ENCODE measurements around the gene DVL2. TPM values are rescaled to one million over a fixed set of nuclear protein-coding genes. Genes with fewer than 3 reads are reported as not detected.

Gene DVL2
- total RNA-seq, 3 donors from 2014 or later: 33.4 to 52.0 (median 36.0) TPM

DNA sequence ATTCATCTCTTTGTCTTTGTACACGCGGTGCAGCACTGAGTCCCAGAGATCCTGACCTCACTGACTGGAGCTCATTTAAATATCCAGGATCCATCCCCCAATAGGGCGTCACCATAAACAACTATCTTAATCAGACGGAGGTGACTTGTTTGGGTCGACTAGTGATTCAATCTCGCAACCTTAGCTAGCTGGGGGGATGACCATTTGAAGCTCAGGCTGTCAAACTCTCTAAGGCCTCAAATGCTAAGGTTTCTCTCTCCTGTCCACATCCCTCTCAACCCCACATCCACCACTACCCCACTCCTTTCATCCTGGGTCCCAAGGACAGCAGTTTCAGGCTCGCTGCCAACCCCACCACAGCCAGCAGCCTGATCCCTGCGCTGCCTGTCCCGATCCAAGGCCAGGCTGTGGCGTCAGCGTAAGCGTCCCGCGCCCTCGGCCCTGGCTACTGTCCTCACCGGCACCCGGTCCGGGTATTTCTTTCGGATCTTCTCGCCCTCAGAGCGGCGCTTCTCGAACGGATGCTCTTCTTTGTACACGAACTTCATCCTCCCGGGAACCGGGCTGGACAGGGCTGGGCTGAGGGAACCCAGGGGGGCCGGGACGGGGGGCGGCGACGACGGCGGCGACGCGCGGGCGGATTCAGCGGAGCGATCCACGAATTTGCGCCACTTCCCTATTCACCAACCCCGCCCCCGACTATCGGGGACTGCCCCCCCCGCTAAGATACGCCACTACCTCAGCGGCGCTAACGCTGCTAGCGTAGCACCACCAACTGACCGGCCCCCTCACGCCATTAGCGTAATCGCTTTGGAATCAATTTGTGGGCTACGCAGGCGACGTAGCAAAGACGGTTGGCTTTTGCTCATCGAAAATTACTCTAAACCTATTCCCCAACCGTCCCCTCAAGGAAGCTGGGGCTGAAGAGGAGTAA, 7.7 kb upstream of the DVL2 start, which contains the start of gene GABARAP:
GABARAP (minus strand) TSS at position 667 of the 934 bp plus-strand sequence; CDS start at position 548, 119 bp downstream.
- DNase-seq (peak; percentile 96 to 98 (median 97)), ATAC-seq (peak; percentile 74)
- Histone ChIP-seq H3K36me3 (ENCODE audit: low read depth) (peaks cover 3% of the 10 kb centered on the region), H3K4me3 (peak within 1 kb of the TSS; percentile 70), H3K9me3 (no peaks in the 10 kb centered on the region), H3K4me1 (ENCODE audit: low read depth) (peaks cover 21% of the 10 kb centered on the region)
- intact Hi-C loops (cut with DNase I, micrococcal nuclease): no loop called here
- TF ChIP-seq, protein P1, sequence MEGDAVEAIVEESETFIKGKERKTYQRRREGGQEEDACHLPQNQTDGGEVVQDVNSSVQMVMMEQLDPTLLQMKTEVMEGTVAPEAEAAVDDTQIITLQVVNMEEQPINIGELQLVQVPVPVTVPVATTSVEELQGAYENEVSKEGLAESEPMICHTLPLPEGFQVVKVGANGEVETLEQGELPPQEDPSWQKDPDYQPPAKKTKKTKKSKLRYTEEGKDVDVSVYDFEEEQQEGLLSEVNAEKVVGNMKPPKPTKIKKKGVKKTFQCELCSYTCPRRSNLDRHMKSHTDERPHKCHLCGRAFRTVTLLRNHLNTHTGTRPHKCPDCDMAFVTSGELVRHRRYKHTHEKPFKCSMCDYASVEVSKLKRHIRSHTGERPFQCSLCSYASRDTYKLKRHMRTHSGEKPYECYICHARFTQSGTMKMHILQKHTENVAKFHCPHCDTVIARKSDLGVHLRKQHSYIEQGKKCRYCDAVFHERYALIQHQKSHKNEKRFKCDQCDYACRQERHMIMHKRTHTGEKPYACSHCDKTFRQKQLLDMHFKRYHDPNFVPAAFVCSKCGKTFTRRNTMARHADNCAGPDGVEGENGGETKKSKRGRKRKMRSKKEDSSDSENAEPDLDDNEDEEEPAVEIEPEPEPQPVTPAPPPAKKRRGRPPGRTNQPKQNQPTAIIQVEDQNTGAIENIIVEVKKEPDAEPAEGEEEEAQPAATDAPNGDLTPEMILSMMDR (IDR thresholded peaks at IDR 0.05): no peak

DNA sequence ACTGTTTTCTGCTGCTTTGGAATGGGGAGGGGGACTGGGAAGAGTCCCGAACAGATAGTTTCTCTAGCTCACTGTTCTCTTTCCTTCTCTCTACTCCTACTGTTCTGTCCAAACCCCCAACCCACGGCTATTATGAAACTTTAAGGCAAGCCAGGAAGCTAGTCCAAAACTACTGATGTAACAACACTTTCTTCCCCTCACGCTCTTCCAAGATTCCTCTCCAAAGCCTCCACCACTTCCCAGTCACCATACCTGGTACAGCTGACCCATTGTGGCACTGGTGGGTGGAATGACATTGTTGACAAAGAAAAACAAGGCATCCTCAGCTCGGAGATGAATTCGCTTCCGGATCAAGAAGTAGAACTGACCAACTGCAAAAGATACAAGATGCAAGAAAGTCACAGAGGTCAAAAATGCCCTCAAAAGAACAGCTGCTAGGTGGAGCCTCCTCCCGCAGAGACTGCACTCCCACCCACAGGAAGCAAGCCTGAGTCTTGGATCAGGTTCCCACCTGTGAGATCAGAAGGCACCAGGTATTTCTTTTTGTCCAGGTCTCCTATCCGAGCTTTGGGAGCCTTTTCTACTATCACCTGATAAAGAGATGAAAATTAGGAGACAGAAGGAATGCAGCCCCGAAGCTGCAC, 6.9 kb upstream of the DVL2 start:
- H3K4me1 ChIP-seq (ENCODE audit: low read depth): peaks cover 21% of the 10 kb centered on the region
- H3K36me3 ChIP-seq (ENCODE audit: low read depth): peaks cover 3% of the 10 kb centered on the region
- TF ChIP-seq, protein P1 (IDR thresholded peaks at IDR 0.05): no peak
- H3K4me3 ChIP-seq: peak overlapping the region; percentile 70
- DNase-seq (no peak), ATAC-seq (no peak)
- no peaks in the 10 kb centered on the region for H3K9me3 ChIP-seq
- intact Hi-C loops (cut with DNase I, micrococcal nuclease): no loop called here

DNA sequence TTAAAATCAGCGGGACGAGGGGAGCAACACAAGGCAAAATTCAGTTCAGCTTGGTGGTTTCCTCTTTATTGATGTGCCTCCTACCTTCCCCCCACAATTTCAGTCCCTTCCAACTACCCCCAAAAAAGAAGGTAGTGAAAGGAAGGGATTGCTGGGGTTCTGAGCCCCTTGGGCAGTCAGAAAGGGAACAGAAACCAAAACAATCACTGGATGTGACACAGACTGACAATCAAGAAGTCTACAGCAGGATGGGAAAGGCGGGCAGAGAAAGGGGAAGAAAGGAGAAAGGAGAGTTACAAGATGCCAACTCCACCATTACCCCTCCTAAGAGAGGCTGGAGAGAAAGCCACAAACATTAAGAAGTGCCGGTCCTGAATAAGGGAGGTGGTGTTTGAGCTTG, 6.1 kb upstream of the DVL2 start:
- intact Hi-C loops (cut with DNase I, micrococcal nuclease): no loop called here
- ATAC-seq (no peak), DNase-seq (no peak)
- peaks cover 3% of the 10 kb centered on the region for H3K36me3 ChIP-seq (ENCODE audit: low read depth)
- H3K9me3 ChIP-seq: no peaks in the 10 kb centered on the region
- no peak overlapping the region for H3K4me3 ChIP-seq
- TF ChIP-seq, protein P1 (IDR thresholded peaks at IDR 0.05): no peak
- H3K4me1 ChIP-seq (ENCODE audit: low read depth): peaks cover 26% of the 10 kb centered on the region

DNA sequence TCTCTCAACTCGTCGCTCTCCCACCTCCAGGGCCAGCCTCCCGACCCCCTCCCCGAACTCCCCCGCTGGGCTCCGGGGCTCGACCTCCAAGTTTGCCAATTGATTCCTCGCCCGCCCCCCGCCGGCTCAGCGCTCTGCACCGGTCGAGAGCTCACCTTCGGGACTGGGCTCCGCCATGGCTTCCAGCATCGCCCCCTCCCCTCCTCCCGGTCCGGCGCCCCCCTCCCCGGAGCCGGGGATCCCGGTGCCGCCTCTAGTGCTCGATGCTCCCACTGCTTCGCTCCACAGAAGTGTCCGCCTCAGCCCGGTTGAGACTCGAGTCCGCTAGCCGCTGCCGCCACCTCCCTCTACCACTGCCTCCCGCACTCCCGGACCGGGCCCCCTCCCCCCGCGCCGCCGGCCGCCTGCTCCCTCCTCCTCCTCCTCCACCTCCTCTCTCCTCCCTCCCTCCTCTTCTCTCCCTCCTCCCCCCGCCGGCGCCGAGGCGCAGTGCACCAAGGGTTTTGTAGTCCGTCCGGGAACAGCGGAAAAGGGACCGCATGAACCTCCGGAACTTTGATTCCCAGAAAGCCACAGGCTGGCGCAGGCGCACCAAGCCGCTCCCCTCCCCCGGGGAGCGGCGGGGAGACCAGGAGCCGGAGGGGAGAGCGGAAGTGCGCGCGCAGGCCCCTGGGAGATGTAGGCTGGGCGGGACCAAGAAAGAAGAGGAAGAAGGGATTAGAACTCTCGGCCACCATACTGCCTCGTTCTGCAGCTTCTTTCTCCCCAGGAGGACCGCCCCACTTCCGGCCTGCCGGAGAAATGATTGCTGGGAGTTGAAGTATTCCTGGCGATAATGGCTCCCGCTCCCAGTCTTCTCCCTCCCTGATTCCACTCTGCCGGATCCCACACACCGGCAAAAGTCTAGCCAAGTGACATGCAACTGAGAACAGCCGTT, 5.0 kb upstream of the DVL2 start, which contains the start of gene PHF23:
PHF23 (minus strand) TSS at position 367 of the 937 bp plus-strand sequence; CDS start at position 189, 178 bp downstream.
- H3K4me3 ChIP-seq: peak within 1 kb of the TSS; percentile 91
- ATAC-seq (peak; percentile 73), DNase-seq (peak; percentile 99 to 100 (median 99))
- peaks cover 3% of the 10 kb centered on the region for H3K36me3 ChIP-seq (ENCODE audit: low read depth)
- no peaks in the 10 kb centered on the region for H3K9me3 ChIP-seq
- peaks cover 35% of the 10 kb centered on the region for H3K4me1 ChIP-seq (ENCODE audit: low read depth)
- TF ChIP-seq, protein P1 (IDR thresholded peaks at IDR 0.05): no peak
- intact Hi-C loops (cut with DNase I, micrococcal nuclease): no loop called here
